Stomach (tissue), 9 donors: Measurements from ENCODE around the gene CDH18. TPM values are rescaled to one million over a fixed set of nuclear protein-coding genes. Genes with fewer than 3 reads are reported as not detected.

Experiments used
- DNase-seq, 2 donors: peaks; one replicate each; pipeline versions ENCODE4 v3.0.0 to v3.0.0-alpha.2; 2013 to 2019
- H3K27ac ChIP-seq, 5 donors: fragments of 200-600 bp in 4 of 5; sonication (generic) in 4 of 5; one replicate each; pipeline ENCODE4 v1.5.1; 2013 to 2019; ENCODE audit warnings: mild to moderate bottlenecking in 1 of 5, moderate library complexity in 1 of 5
- H3K27me3 ChIP-seq, 3 donors: fragments of 200-600 bp; sonication (generic); one replicate each; pipeline ENCODE4 v1.5.1; 2017 to 2019; ENCODE audit warnings: mixed run types in 1 of 3
- H3K36me3 ChIP-seq, 4 donors: fragments of 200-600 bp; sonication (generic); 1 replicate in 3 of 4; 2 replicates in 1 of 4; pipeline ENCODE4 v1.5.1; 2016 to 2019
- H3K4me1 ChIP-seq, 4 donors: fragments of 200-600 bp; sonication (generic); one replicate each; pipeline ENCODE4 v1.5.1; 2016 to 2019
- H3K4me3 ChIP-seq, 4 donors: fragments of 200-600 bp; sonication (generic) in 3 of 4; one replicate each; pipeline ENCODE4 v1.5.1; 2016 to 2019; ENCODE audit warnings: mild to moderate bottlenecking in 1 of 4
- H3K9me3 ChIP-seq, 4 donors: fragments of 200-600 bp; sonication (generic); one replicate each; pipeline ENCODE4 v1.5.1; 2016 to 2019
- EP300 ChIP-seq: sonication (generic); formaldehyde crosslinking; IDR thresholded peaks from one replicate; pipeline ENCODE4 v1.6.1; 2017; ENCODE audit warnings: antibody characterized with exemption
- POLR2A ChIP-seq, 4 donors: fragments of 450-650 bp; IDR thresholded peaks; one replicate each; pipeline ENCODE4 v1.6.1; 2016; ENCODE audit warnings: antibody characterized with exemption in 4 of 4, control low read depth in 2 of 4, mild to moderate bottlenecking in 1 of 4, moderate library complexity in 1 of 4
- POLR2AphosphoS5 ChIP-seq, 3 donors: sonication (generic); formaldehyde crosslinking; IDR thresholded peaks; one replicate each; pipeline ENCODE4 v1.6.1; 2016; ENCODE audit warnings: antibody characterized with exemption in 3 of 3
- WGBS, 5 donors: extraction: QIAGEN DNeasy Blood & Tissue Kit in 3 of 5; methylation state at CpG; one replicate each; pipeline versions ENCODE4 v1.1.5 to v1.1.7; 2013 to 2018; 5-methylcytosine and 5-hydroxymethylcytosine counted together
- intact Hi-C: fragments of 100-400 bp; cut with DNase I; formaldehyde crosslinking; loops from one replicate; pipeline ENCODE4 v1.15.1; 2023; ENCODE audit warnings: low total_unique reads
- polyA plus RNA-seq, 3 donors: library from polyadenylated mRNA; stranded (reverse); fragments of 200-250 nt; gene quantifications; one replicate each; pipeline ENCODE4 v1.2.3, GENCODE V29; 2013
- total RNA-seq, 5 donors: library from RNA; depleted of rRNA; stranded (reverse); fragments of >200 nt; gene quantifications; one replicate each; pipeline versions ENCODE4 v1.1.0 to v1.2.3, GENCODE V29; 2014 to 2016
- TF ChIP-seq, protein P1 (sequence below), 7 experiments: fragments of 450-650 bp in 4 of 7; fragments of 200-600 bp in 3 of 7; sonication (generic) in 3 of 7; IDR thresholded peaks; one replicate each; pipeline ENCODE4 v1.5.1; 2016 to 2019; ENCODE audit warnings: antibody characterized with exemption in 7 of 7, control low read depth in 2 of 7, mild to moderate bottlenecking in 1 of 7
- donor health status: healthy with polysubstance abuse.
- donor health status: Bipolar disorder and iron deficiency.
- donor health status: healthy.

Gene CDH18
- total and polyA plus RNA-seq, 8 donors: 0.05 to 0.92 TPM; not detected in 6

DNA sequence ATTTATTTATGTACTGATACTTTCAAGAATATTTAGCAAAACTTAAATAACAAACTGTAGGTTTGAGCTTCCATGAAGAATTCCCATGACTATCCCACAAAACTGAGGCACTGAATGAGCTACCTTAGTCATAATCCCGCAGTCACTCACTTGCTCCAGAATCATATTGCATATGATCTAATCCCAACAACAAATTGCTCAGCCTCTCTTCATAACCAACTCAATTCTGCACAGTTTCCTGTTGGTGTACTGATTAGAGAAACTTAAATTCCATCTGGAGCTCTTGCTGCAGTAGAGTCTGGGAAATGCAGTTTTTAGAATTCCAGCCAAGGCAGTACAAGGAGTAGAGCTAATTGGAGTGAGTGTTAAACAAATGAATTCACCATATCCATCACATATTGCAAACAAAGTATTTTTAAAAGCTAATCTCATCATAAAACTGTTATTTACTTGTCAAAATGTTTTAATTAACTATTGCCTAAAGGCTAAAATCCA, 35.7 kb upstream of the CDH18 start:
- intact Hi-C loops: no loop called here
- no peak overlapping the region for H3K4me3 ChIP-seq
- TF ChIP-seq EP300 (no peak), POLR2AphosphoS5 (IDR thresholded peaks at IDR 0.05) (no peak), POLR2A (IDR thresholded peaks at IDR 0.05) (no peak)
- TF ChIP-seq, protein P1, sequence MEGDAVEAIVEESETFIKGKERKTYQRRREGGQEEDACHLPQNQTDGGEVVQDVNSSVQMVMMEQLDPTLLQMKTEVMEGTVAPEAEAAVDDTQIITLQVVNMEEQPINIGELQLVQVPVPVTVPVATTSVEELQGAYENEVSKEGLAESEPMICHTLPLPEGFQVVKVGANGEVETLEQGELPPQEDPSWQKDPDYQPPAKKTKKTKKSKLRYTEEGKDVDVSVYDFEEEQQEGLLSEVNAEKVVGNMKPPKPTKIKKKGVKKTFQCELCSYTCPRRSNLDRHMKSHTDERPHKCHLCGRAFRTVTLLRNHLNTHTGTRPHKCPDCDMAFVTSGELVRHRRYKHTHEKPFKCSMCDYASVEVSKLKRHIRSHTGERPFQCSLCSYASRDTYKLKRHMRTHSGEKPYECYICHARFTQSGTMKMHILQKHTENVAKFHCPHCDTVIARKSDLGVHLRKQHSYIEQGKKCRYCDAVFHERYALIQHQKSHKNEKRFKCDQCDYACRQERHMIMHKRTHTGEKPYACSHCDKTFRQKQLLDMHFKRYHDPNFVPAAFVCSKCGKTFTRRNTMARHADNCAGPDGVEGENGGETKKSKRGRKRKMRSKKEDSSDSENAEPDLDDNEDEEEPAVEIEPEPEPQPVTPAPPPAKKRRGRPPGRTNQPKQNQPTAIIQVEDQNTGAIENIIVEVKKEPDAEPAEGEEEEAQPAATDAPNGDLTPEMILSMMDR (IDR thresholded peaks at IDR 0.05): no peak
- no peaks in the 10 kb centered on the region for H3K4me1 ChIP-seq
- no peak overlapping the region for H3K27ac ChIP-seq
- no peaks in the 10 kb centered on the region for H3K27me3 ChIP-seq
- 61 to 87% (median 79%) methylated on average over 1 of the region's 1 CpG for WGBS, 5 donors
- no peak for DNase-seq
- no peaks in the 10 kb centered on the region for H3K36me3 ChIP-seq
- H3K9me3 ChIP-seq: peaks cover 0 to 16% (median 13%) of the 10 kb centered on the region in 4 donors

DNA sequence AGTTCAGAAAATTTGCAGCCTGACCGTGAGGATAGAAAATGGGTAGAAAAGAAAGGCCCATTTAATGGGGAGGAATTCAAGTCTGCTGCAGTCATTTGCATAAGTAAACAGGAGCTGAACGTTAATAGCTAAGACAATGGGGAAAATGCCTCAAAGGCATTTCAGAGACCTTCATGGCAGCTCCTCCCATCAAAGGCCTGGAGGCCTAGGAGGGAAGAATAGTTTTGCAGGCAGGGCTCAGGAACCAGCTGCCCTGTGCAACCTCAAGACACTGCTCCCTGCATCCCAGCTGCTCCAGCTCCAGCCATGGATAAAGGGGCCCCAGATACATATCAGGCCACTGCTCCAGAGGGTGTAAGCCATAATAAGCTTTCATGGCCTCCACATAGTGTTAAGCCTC, 32.2 kb upstream of the CDH18 start:
- DNase-seq: no peak
- peaks cover 0 to 16% (median 13%) of the 10 kb centered on the region in 4 donors for H3K9me3 ChIP-seq
- intact Hi-C loops: no loop called here
- TF ChIP-seq POLR2AphosphoS5 (IDR thresholded peaks at IDR 0.05) (no peak), POLR2A (IDR thresholded peaks at IDR 0.05) (no peak), EP300 (no peak)
- TF ChIP-seq, protein P1 (IDR thresholded peaks at IDR 0.05): no peak
- no peak overlapping the region for H3K27ac ChIP-seq
- H3K4me1 ChIP-seq: no peaks in the 10 kb centered on the region
- H3K4me3 ChIP-seq: no peak overlapping the region
- no peaks in the 10 kb centered on the region for H3K36me3 ChIP-seq
- WGBS, 5 donors: 66 to 79% (median 75%) methylated on average over 2 of the region's 2 CpGs
- no peaks in the 10 kb centered on the region for H3K27me3 ChIP-seq

DNA sequence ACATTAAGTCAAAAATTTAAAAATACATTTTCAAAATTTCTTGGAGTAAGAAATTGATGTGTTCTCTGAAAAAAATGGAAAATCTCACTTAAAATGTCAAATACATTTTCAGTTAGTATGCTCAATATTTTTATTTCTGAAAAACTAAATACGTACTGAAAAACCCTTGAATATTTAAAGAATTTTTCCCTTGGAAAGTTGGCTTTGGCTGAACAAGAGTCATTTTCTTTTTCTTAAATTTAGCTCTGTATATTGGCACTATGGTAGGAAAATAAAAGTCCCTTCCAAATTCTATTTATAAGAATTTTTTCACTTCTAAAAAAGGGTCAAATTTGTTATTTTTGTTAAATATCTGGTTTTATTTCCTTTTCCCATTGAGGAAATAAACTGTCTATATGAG, 29.0 kb upstream of the CDH18 start:
- 74 to 93% (median 82%) methylated on average over 1 of the region's 1 CpG for WGBS, 5 donors
- Histone ChIP-seq H3K27ac (no peak overlapping the region), H3K4me3 (no peak overlapping the region), H3K36me3 (no peaks in the 10 kb centered on the region), H3K4me1 (no peaks in the 10 kb centered on the region), H3K27me3 (no peaks in the 10 kb centered on the region), H3K9me3 (peaks cover 0 to 16% (median 13%) of the 10 kb centered on the region in 4 donors)
- no peak for TF ChIP-seq EP300
- TF ChIP-seq, protein P1 (IDR thresholded peaks at IDR 0.05): no peak
- DNase-seq: no peak
- intact Hi-C loops: no loop called here

DNA sequence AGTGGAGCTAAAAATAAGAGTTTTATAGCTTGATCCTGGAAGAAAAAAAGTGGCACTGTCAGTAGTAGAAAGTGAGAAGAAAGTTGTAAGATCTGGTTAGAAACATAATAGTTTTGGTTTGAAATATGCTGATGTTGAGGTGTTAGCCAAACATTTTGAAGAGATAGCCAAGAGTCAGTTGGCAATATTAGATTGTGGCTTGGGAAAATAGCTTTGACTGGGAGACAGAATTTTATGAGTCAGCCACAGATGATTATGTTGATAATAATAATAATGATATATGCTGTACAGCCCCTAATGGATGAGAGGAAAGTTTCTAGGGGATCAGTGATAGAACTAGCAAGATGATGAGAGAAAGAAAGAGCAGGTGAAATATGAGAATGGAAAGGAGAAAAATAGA, 12.4 kb upstream of the CDH18 start:
- Histone ChIP-seq H3K27me3 (no peaks in the 10 kb centered on the region), H3K36me3 (no peaks in the 10 kb centered on the region), H3K4me1 (no peaks in the 10 kb centered on the region), H3K4me3 (no peak overlapping the region), H3K9me3 (no peaks in the 10 kb centered on the region), H3K27ac (no peak overlapping the region)
- TF ChIP-seq POLR2A (IDR thresholded peaks at IDR 0.05): no peak
- TF ChIP-seq POLR2AphosphoS5 (IDR thresholded peaks at IDR 0.05): no peak
- no peak for TF ChIP-seq EP300
- TF ChIP-seq, protein P1 (IDR thresholded peaks at IDR 0.05): no peak
- DNase-seq: no peak
- intact Hi-C loops: no loop called here
